BLaER1 treated with 17β-estradiol and CSF1 and Interleukin-3, amounts not matched to agents 10 nM and 100 nM (cell line): ENCODE data around the gene SETDB2.

Experiments used
- H3K27ac ChIP-seq, 11 experiments: shearing (Covaris generic); formaldehyde crosslinking; 2 replicates each; pipeline ENCODE4 v1.8.1; 2022
- H3K27me3 ChIP-seq, 11 experiments: shearing (Covaris generic); formaldehyde crosslinking; 2 replicates each; pipeline ENCODE4 v1.8.1; 2022
- H3K36me3 ChIP-seq, 11 experiments: shearing (Covaris generic); formaldehyde crosslinking; 2 replicates each; pipeline ENCODE4 v1.8.1; 2022
- H3K4me1 ChIP-seq, 10 experiments: shearing (Covaris generic); formaldehyde crosslinking; 2 replicates each; pipeline ENCODE4 v1.8.1; 2022
- H3K4me2 ChIP-seq, 11 experiments: shearing (Covaris generic); formaldehyde crosslinking; 2 replicates each; pipeline ENCODE4 v1.8.1; 2022
- H3K4me3 ChIP-seq, 10 experiments: shearing (Covaris generic); formaldehyde crosslinking; 2 replicates each; pipeline ENCODE4 v1.8.1; 2022
- H3K9ac ChIP-seq, 11 experiments: shearing (Covaris generic); formaldehyde crosslinking; 2 replicates each; pipeline ENCODE4 v1.8.1; 2022
- H3K9me3 ChIP-seq, 11 experiments: shearing (Covaris generic); formaldehyde crosslinking; replicated peaks in 1 of 11; 2 replicates each; pipeline ENCODE4 v1.8.1; 2022
- H4K20me1 ChIP-seq, 11 experiments: shearing (Covaris generic); formaldehyde crosslinking; 2 replicates each; pipeline ENCODE4 v1.8.1; 2022
- Cebpa-rat ChIP-seq, 11 experiments: shearing (Covaris generic); IDR thresholded peaks; 2 replicates each; pipeline ENCODE4 v1.8.1; 2022

The SETDB2 gene

GRCh38 chr13:49407936-49408335 is 36.1 kb upstream of the SETDB2 start:
- H3K4me2 ChIP-seq = no peak overlapping the region
- H3K9me3 ChIP-seq = peaks cover 16 to 25% (median 20%) of the 10 kb centered on the region in 11 experiments
- no peaks in the 10 kb centered on the region for H3K27me3 ChIP-seq
- no peaks in the 10 kb centered on the region for H4K20me1 ChIP-seq
- H3K27ac ChIP-seq = no peak overlapping the region
- no peak for TF ChIP-seq Cebpa-rat (IDR thresholded peaks at IDR 0.05)
- no peak overlapping the region for H3K9ac ChIP-seq
- H3K4me3 ChIP-seq = no peak overlapping the region
- H3K36me3 ChIP-seq = peaks cover 0 to 8% (median 4%) of the 10 kb centered on the region in 11 experiments; a peak in 9 of 22 replicates
- no peaks in the 10 kb centered on the region for H3K4me1 ChIP-seq

GRCh38 chr13:49409008-49409407 is 35.1 kb upstream of the SETDB2 start:
- Histone ChIP-seq H3K4me3 (no peak overlapping the region), H3K27ac (no peak overlapping the region), H3K9me3 (peaks cover 14 to 22% (median 18%) of the 10 kb centered on the region in 11 experiments), H3K4me2 (no peak overlapping the region), H3K27me3 (no peaks in the 10 kb centered on the region), H3K9ac (no peak overlapping the region), H3K36me3 (peaks cover 0 to 5% (median 1%) of the 10 kb centered on the region in 11 experiments; a peak in 9 of 22 replicates), H3K4me1 (no peaks in the 10 kb centered on the region), H4K20me1 (no peaks in the 10 kb centered on the region)
- no peak for TF ChIP-seq Cebpa-rat (IDR thresholded peaks at IDR 0.05)

GRCh38 chr13:49410006-49410405 is 34.1 kb upstream of the SETDB2 start:
- no peak overlapping the region for H3K9ac ChIP-seq
- H4K20me1 ChIP-seq = no peaks in the 10 kb centered on the region

GRCh38 chr13:49410477-49410876 is 33.6 kb upstream of the SETDB2 start:
- Histone ChIP-seq H3K9me3 (peaks cover 0 to 7% (median 3%) of the 10 kb centered on the region in 11 experiments; a peak in 6 of 22 replicates), H3K9ac (no peak overlapping the region), H3K27me3 (no peaks in the 10 kb centered on the region), H3K4me1 (no peaks in the 10 kb centered on the region; a peak in 1 of 20 replicates), H3K36me3 (no peaks in the 10 kb centered on the region; a peak in 1 of 22 replicates), H3K27ac (no peak overlapping the region), H4K20me1 (no peaks in the 10 kb centered on the region), H3K4me2 (no peak overlapping the region), H3K4me3 (no peak overlapping the region)
- no peak for TF ChIP-seq Cebpa-rat (IDR thresholded peaks at IDR 0.05)

More at GRCh38 chr13:49410006-49410405, 34.1 kb upstream of the SETDB2 start:
- Histone ChIP-seq H3K9me3 (peaks cover 4 to 12% (median 8%) of the 10 kb centered on the region in 11 experiments; a peak in 21 of 22 replicates), H3K27me3 (no peaks in the 10 kb centered on the region), H3K4me3 (no peak overlapping the region), H3K36me3 (no peaks in the 10 kb centered on the region; a peak in 2 of 22 replicates), H3K4me1 (no peaks in the 10 kb centered on the region), H3K4me2 (no peak overlapping the region), H3K27ac (no peak overlapping the region)
- TF ChIP-seq Cebpa-rat (IDR thresholded peaks at IDR 0.05) = no peak

GRCh38 chr13:49411353-49411752 is 32.7 kb upstream of the SETDB2 start:
- Histone ChIP-seq H4K20me1 (no peaks in the 10 kb centered on the region), H3K27ac (no peak overlapping the region), H3K4me1 (peaks cover 0 to 6% (median 0%) of the 10 kb centered on the region in 10 experiments; a peak in 4 of 20 replicates), H3K9me3 (peaks cover 0 to under 1% (median 0%) of the 10 kb centered on the region in 11 experiments; a peak in 2 of 22 replicates), H3K36me3 (no peaks in the 10 kb centered on the region; a peak in 1 of 22 replicates), H3K4me2 (no peak overlapping the region), H3K4me3 (no peak overlapping the region), H3K27me3 (no peaks in the 10 kb centered on the region), H3K9ac (no peak overlapping the region)
- TF ChIP-seq Cebpa-rat (IDR thresholded peaks at IDR 0.05) = no peak

GRCh38 chr13:49412749-49413148 is 31.3 kb upstream of the SETDB2 start:
- H3K9me3 ChIP-seq = no peaks in the 10 kb centered on the region
- no peak overlapping the region for H3K27ac ChIP-seq
- no peaks in the 10 kb centered on the region; a peak in 1 of 22 replicates for H3K36me3 ChIP-seq
- H4K20me1 ChIP-seq = no peaks in the 10 kb centered on the region
- no peak overlapping the region for H3K4me2 ChIP-seq
- H3K27me3 ChIP-seq = no peaks in the 10 kb centered on the region
- H3K9ac ChIP-seq = no peak overlapping the region
- peaks cover 0 to 19% (median 5%) of the 10 kb centered on the region in 10 experiments; a peak in 12 of 20 replicates for H3K4me1 ChIP-seq
- no peak for TF ChIP-seq Cebpa-rat (IDR thresholded peaks at IDR 0.05)
- no peak overlapping the region for H3K4me3 ChIP-seq

GRCh38 chr13:49417161-49417560 is 26.9 kb upstream of the SETDB2 start:
- Histone ChIP-seq H3K4me1 (peaks cover 7 to 41% (median 18%) of the 10 kb centered on the region in 10 experiments; a peak in 18 of 20 replicates), H3K9ac (no peak overlapping the region), H3K27ac (no peak overlapping the region), H3K4me2 (peak overlapping the region in 5 of 11 experiments; percentile 16 to 76 (median 56); a peak in 5 of 22 replicates), H3K4me3 (no peak overlapping the region), H3K27me3 (no peaks in the 10 kb centered on the region), H3K36me3 (no peaks in the 10 kb centered on the region; a peak in 1 of 22 replicates), H4K20me1 (no peaks in the 10 kb centered on the region), H3K9me3 (no peaks in the 10 kb centered on the region)
- no peak for TF ChIP-seq Cebpa-rat (IDR thresholded peaks at IDR 0.05)

- TF ChIP-seq Cebpa-rat (IDR thresholded peaks at IDR 0.05) = no peak
- no peaks in the 10 kb centered on the region for H3K27me3 ChIP-seq
- no peaks in the 10 kb centered on the region for H3K36me3 ChIP-seq
- peak overlapping the region in 10 of 11 experiments; percentile 18 to 76 (median 47); a peak in 19 of 22 replicates for H3K4me2 ChIP-seq
- no peak overlapping the region for H3K27ac ChIP-seq
- H3K9ac ChIP-seq = no peak overlapping the region
- no peaks in the 10 kb centered on the region for H3K9me3 ChIP-seq
- H4K20me1 ChIP-seq = no peaks in the 10 kb centered on the region
- H3K4me3 ChIP-seq = no peak overlapping the region
- peaks cover 7 to 41% (median 18%) of the 10 kb centered on the region in 10 experiments; a peak in 18 of 20 replicates for H3K4me1 ChIP-seq
Measured at GRCh38 chr13:49418206-49418605, 25.9 kb upstream of the SETDB2 start.

- Histone ChIP-seq H3K27me3 (no peaks in the 10 kb centered on the region), H3K9ac (no peak overlapping the region), H3K4me1 (peaks cover 7 to 41% (median 18%) of the 10 kb centered on the region in 10 experiments; a peak in 18 of 20 replicates)
Measured at GRCh38 chr13:49419276-49419675, 24.8 kb upstream of the SETDB2 start.

GRCh38 chr13:49421391-49421790 is 22.7 kb upstream of the SETDB2 start:
- H3K27ac ChIP-seq = no peak overlapping the region
- H3K4me2 ChIP-seq = no peak overlapping the region
- peaks cover 0 to 7% (median 0%) of the 10 kb centered on the region in 11 experiments; a peak in 4 of 22 replicates for H3K9me3 ChIP-seq
- peaks cover 0 to 9% (median 0%) of the 10 kb centered on the region in 11 experiments; a peak in 3 of 22 replicates for H3K36me3 ChIP-seq
- no peaks in the 10 kb centered on the region for H3K27me3 ChIP-seq
- no peaks in the 10 kb centered on the region for H4K20me1 ChIP-seq
- H3K4me1 ChIP-seq = peaks cover 7 to 35% (median 18%) of the 10 kb centered on the region in 10 experiments; a peak in 18 of 20 replicates
- no peak overlapping the region for H3K9ac ChIP-seq
- H3K4me3 ChIP-seq = no peak overlapping the region
- TF ChIP-seq Cebpa-rat (IDR thresholded peaks at IDR 0.05) = no peak

More at GRCh38 chr13:49419276-49419675, 24.8 kb upstream of the SETDB2 start:
- H4K20me1 ChIP-seq = no peaks in the 10 kb centered on the region
- H3K36me3 ChIP-seq = peaks cover 0 to 4% (median 0%) of the 10 kb centered on the region in 11 experiments; a peak in 1 of 22 replicates
- no peak overlapping the region for H3K27ac ChIP-seq
- H3K4me2 ChIP-seq = peak overlapping the region in 2 of 11 experiments; percentile 56 to 76; a peak in 4 of 22 replicates
- H3K4me3 ChIP-seq = no peak overlapping the region
- H3K9me3 ChIP-seq = no peaks in the 10 kb centered on the region
- no peak for TF ChIP-seq Cebpa-rat (IDR thresholded peaks at IDR 0.05)
